ENCODE results near the gene RPUSD4.

RPUSD4 gene

DNA sequence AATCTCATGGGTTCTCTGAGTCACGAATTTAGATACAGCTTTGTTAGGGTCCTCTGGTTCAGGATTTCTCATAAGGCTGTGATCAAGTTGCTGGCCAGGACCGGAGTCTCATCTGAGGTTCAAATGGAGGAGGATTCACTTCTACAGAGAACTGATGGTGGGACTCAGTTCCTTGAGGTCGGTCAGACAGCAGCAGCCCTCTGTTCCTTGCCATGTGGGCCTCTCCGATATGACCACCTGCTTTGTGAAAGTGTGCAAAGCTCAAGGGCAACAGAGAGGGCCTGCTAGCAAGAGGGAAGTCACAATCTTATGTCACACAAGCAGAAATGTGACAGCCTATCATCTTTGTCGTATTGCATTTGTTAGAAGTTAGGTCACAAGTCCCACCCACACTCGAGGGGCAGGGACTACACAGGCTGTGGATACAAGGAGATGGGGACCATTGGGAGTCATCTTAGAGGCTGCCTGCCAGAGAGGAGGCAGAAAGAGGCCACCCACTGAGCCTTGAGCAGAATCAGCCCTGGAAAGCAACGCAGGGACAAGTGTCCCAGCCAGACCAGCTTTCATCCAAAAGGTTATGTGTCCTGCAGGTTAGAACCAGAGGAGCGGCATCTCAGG lies 34.5 kb downstream of the RPUSD4 start:
- H3K4me3 ChIP-seq (ENCODE audit: low read length, poor library complexity, severe bottlenecking): no peak overlapping the region
- H4K20me1 ChIP-seq (ENCODE audit: insufficient read depth, low read length, poor library complexity, severe bottlenecking): no peaks in the 10 kb centered on the region
- H3K9me2 ChIP-seq (replicated peaks; ENCODE audit: low read depth, low read length): no peaks in the 10 kb centered on the region
- H3F3A ChIP-seq (ENCODE audit: low read depth): no peaks in the 10 kb centered on the region
- TF ChIP-seq EZH2phosphoT487 (IDR thresholded peaks at IDR 0.05; ENCODE audit: borderline replicate concordance): no peak
- TF ChIP-seq CTCF (conservative IDR thresholded peaks at IDR 0.05; ENCODE audit: low read length): no peak
- no peaks in the 10 kb centered on the region for H3K9me3 ChIP-seq (ENCODE audit: insufficient read depth, low read depth, low read length)
- no peaks in the 10 kb centered on the region for H3K36me3 ChIP-seq (ENCODE audit: insufficient read depth, low read length)
- no peak overlapping the region for H3K4me2 ChIP-seq (ENCODE audit: low read depth, low read length, poor library complexity, severe bottlenecking)
- H3K79me2 ChIP-seq (ENCODE audit: insufficient read depth, low read length): no peaks in the 10 kb centered on the region
- no peak overlapping the region for H3K9ac ChIP-seq (ENCODE audit: low read depth, low read length, poor library complexity, severe bottlenecking)
- no peaks in the 10 kb centered on the region for H3K27me3 ChIP-seq (ENCODE audit: insufficient read depth, low read length, poor library complexity, severe bottlenecking)
- H3K4me1 ChIP-seq (ENCODE audit: insufficient read depth, low read length, poor library complexity, severe bottlenecking): no peaks in the 10 kb centered on the region
- no peak overlapping the region for H2AFZ ChIP-seq (ENCODE audit: low read length)

GRCh38 chr11:126175393-126175792 lies 36.1 kb downstream of the RPUSD4 start:
- TF ChIP-seq EZH2phosphoT487 (IDR thresholded peaks at IDR 0.05; ENCODE audit: borderline replicate concordance) (no peak), CTCF (conservative IDR thresholded peaks at IDR 0.05; ENCODE audit: low read length) (no peak)
- Histone ChIP-seq H3K36me3 (ENCODE audit: insufficient read depth, low read length) (no peaks in the 10 kb centered on the region), H3K9me3 (ENCODE audit: insufficient read depth, low read depth, low read length) (no peaks in the 10 kb centered on the region), H3K4me2 (ENCODE audit: low read depth, low read length, poor library complexity, severe bottlenecking) (no peak overlapping the region), H3K9me2 (replicated peaks; ENCODE audit: low read depth, low read length) (no peaks in the 10 kb centered on the region), H3K4me3 (ENCODE audit: low read length, poor library complexity, severe bottlenecking) (no peak overlapping the region), H3F3A (ENCODE audit: low read depth) (no peaks in the 10 kb centered on the region), H3K4me1 (ENCODE audit: insufficient read depth, low read length, poor library complexity, severe bottlenecking) (no peaks in the 10 kb centered on the region), H4K20me1 (ENCODE audit: insufficient read depth, low read length, poor library complexity, severe bottlenecking) (no peaks in the 10 kb centered on the region), H3K9ac (ENCODE audit: low read depth, low read length, poor library complexity, severe bottlenecking) (no peak overlapping the region), H3K79me2 (ENCODE audit: insufficient read depth, low read length) (no peaks in the 10 kb centered on the region), H2AFZ (ENCODE audit: low read length) (no peak overlapping the region), H3K27me3 (ENCODE audit: insufficient read depth, low read length, poor library complexity, severe bottlenecking) (no peaks in the 10 kb centered on the region)

DNA sequence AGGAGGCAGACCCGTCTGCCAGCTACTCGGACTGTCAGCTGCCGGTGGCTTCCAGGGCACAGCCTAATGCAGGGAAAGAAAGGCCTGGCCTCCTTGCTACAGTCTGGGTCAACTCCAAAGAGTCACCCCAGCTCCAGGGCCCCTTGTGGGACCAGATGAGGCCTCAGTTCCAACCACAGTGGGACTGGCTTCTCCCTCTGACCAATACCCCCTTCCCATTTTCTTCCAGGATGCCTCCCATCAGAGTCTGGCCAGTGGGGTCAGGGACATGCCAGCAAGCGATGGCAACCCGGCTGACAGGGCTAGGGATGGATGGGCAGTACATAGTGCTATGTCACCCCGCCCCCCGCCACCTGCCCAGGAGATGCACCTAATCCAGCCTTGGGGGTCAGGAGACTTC lies 36.6 kb downstream of the RPUSD4 start:
- H3K36me3 ChIP-seq (ENCODE audit: insufficient read depth, low read length): no peaks in the 10 kb centered on the region

More for the DNA sequence above, 36.6 kb downstream of the RPUSD4 start:
- Histone ChIP-seq H3K4me3 (ENCODE audit: low read length, poor library complexity, severe bottlenecking) (no peak overlapping the region), H3K4me2 (ENCODE audit: low read depth, low read length, poor library complexity, severe bottlenecking) (no peak overlapping the region), H3K9me2 (replicated peaks; ENCODE audit: low read depth, low read length) (no peaks in the 10 kb centered on the region), H3K27me3 (ENCODE audit: insufficient read depth, low read length, poor library complexity, severe bottlenecking) (no peaks in the 10 kb centered on the region), H3K9ac (ENCODE audit: low read depth, low read length, poor library complexity, severe bottlenecking) (no peak overlapping the region), H3K4me1 (ENCODE audit: insufficient read depth, low read length, poor library complexity, severe bottlenecking) (no peaks in the 10 kb centered on the region), H3K79me2 (ENCODE audit: insufficient read depth, low read length) (no peaks in the 10 kb centered on the region), H2AFZ (ENCODE audit: low read length) (no peak overlapping the region), H3F3A (ENCODE audit: low read depth) (no peaks in the 10 kb centered on the region), H4K20me1 (ENCODE audit: insufficient read depth, low read length, poor library complexity, severe bottlenecking) (no peaks in the 10 kb centered on the region), H3K9me3 (ENCODE audit: insufficient read depth, low read depth, low read length) (no peaks in the 10 kb centered on the region)
- no peak for TF ChIP-seq EZH2phosphoT487 (IDR thresholded peaks at IDR 0.05; ENCODE audit: borderline replicate concordance)
- no peak for TF ChIP-seq CTCF (conservative IDR thresholded peaks at IDR 0.05; ENCODE audit: low read length)

Data from Loucy (cell line).